Calu3 (cell line): Measurements from ENCODE around the gene ARHGAP26. TPM values are rescaled to one million over a fixed set of nuclear protein-coding genes. Genes with fewer than 3 reads are reported as not detected.

Experiments
- BruUV-seq: library from RNA; stranded (reverse); fragments of 400-500 nt; replicated peaks from 2 replicates; lab custom pipeline; 2021; lab: Mats Ljungman, UMichigan
- CTCF ChIA-PET: fragments of 300-600 bp; sonication (Branson Sonifier 250); formaldehyde crosslinking; loops from one replicate; lab custom pipeline; 2022; ENCODE audit warnings: antibody characterized with exemption; lab: Charles Lee
- DNase-seq: peaks from one replicate; pipeline ENCODE4 v3.0.0; 2022
- H3K27ac Mint-ChIP-seq: one replicate; pipeline ENCODE4 v1.8.0; 2022; ENCODE audit warnings: mixed read lengths; ENCODE audit not compliant: unreplicated experiment
- H3K27me3 Mint-ChIP-seq: one replicate; pipeline ENCODE4 v1.8.0; 2022; ENCODE audit warnings: mixed read lengths; ENCODE audit not compliant: unreplicated experiment
- H3K36me3 Mint-ChIP-seq: one replicate; pipeline ENCODE4 v1.8.0; 2022; ENCODE audit warnings: mild to moderate bottlenecking, moderate library complexity, mixed read lengths; ENCODE audit not compliant: insufficient read depth, unreplicated experiment
- H3K4me1 Mint-ChIP-seq: one replicate; pipeline ENCODE4 v1.8.0; 2022; ENCODE audit warnings: mild to moderate bottlenecking, low read depth, mixed read lengths; ENCODE audit not compliant: unreplicated experiment
- H3K4me3 Mint-ChIP-seq: one replicate; pipeline ENCODE4 v1.8.0; 2022; ENCODE audit warnings: mild to moderate bottlenecking, low read depth, moderate library complexity, mixed read lengths; ENCODE audit not compliant: unreplicated experiment
- H3K9me3 Mint-ChIP-seq: one replicate; pipeline ENCODE4 v1.8.0; 2022; ENCODE audit warnings: low read depth, mixed read lengths; ENCODE audit not compliant: unreplicated experiment
- intact Hi-C: fragments of 100-400 bp; cut with micrococcal nuclease; formaldehyde crosslinking; loops from one replicate; pipeline ENCODE4 v1.10.0; 2022; ENCODE audit not compliant: unreplicated experiment
- total RNA-seq: library from RNA; stranded (reverse); gene quantifications from 2 replicates; pipeline ENCODE4 v1.2.3, GENCODE V29; 2022
- TF ChIP-seq, protein P1 (sequence below): fragments of 200-600 bp; IDR thresholded peaks from one replicate; pipeline ENCODE4 v1.8.0; 2022; ENCODE audit warnings: antibody characterized with exemption; ENCODE audit not compliant: unreplicated experiment

Gene ARHGAP26
- total RNA-seq, 1 experiment from 2014 or later, result 118 TPM

DNA sequence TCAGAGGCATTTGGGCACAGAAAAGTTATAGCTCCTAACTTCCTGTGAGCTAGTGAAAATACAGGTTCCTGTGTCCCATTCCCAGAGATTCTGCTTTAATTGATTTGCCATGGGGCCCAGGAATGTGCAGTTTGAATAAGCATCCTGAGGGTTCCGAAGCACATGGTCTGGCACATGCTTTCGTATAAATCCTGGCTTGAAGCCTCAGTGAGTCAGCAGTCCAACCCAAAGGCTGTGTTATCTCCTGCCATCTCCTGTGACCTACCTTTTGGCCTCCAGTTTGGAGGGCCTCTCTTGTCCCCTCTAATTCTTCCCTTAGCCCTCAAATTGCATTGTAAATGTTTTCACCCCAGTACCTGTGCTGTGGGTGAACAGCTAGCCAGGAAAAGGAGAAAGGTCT is 449.5 kb downstream of the ARHGAP26 start:
- Mint-ChIP-seq H3K4me1 (peaks cover 36% of the 10 kb centered on the region), H3K9me3 (no peaks in the 10 kb centered on the region), H3K27ac (no peak overlapping the region), H3K36me3 (peaks cover 24% of the 10 kb centered on the region), H3K27me3 (no peaks in the 10 kb centered on the region), H3K4me3 (no peak overlapping the region)
- intact Hi-C loops, result no loop called here
- CTCF ChIA-PET, result no interaction called here
- BruUV-seq, result no TSS peak
- DNase-seq, result no peak
- TF ChIP-seq, protein P1, sequence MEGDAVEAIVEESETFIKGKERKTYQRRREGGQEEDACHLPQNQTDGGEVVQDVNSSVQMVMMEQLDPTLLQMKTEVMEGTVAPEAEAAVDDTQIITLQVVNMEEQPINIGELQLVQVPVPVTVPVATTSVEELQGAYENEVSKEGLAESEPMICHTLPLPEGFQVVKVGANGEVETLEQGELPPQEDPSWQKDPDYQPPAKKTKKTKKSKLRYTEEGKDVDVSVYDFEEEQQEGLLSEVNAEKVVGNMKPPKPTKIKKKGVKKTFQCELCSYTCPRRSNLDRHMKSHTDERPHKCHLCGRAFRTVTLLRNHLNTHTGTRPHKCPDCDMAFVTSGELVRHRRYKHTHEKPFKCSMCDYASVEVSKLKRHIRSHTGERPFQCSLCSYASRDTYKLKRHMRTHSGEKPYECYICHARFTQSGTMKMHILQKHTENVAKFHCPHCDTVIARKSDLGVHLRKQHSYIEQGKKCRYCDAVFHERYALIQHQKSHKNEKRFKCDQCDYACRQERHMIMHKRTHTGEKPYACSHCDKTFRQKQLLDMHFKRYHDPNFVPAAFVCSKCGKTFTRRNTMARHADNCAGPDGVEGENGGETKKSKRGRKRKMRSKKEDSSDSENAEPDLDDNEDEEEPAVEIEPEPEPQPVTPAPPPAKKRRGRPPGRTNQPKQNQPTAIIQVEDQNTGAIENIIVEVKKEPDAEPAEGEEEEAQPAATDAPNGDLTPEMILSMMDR, result no peak

DNA sequence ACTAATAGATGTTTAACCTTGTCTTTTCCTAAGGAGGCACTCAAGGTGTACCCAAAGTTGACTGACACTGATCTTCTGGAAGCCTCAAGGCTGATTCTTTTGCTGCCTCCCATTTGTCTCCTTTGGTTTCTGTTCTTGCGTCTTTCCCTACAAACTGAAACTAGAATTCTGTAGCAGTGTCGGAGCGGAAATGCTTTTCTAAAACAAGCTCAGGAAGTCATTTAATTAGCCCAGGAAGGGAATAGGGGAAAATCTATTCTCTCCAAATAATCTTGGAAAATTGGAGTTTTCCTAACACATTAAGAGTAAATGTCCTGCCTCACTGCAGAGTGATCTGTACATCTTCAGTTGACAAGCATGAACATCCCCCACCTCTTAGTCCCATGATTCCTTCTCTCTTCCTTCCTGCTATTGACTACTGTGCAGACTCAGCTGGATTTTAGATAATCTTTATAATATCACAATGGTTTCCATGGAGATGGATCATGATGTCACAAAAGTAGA is 450.6 kb downstream of the ARHGAP26 start:
- H3K27me3 Mint-ChIP-seq, result no peaks in the 10 kb centered on the region
- no TSS peak for BruUV-seq
- intact Hi-C loops, result no loop called here
- peaks cover 18% of the 10 kb centered on the region for H3K36me3 Mint-ChIP-seq
- H3K27ac Mint-ChIP-seq, result no peak overlapping the region
- H3K4me3 Mint-ChIP-seq, result no peak overlapping the region
- CTCF ChIA-PET, result no interaction called here
- DNase-seq, result no peak
- H3K9me3 Mint-ChIP-seq, result no peaks in the 10 kb centered on the region
- H3K4me1 Mint-ChIP-seq, result peaks cover 36% of the 10 kb centered on the region
- TF ChIP-seq, protein P1, result no peak

- BruUV-seq, result no TSS peak
- H3K36me3 Mint-ChIP-seq, result peaks cover 13% of the 10 kb centered on the region
- no peak overlapping the region for H3K4me3 Mint-ChIP-seq
- H3K9me3 Mint-ChIP-seq, result no peaks in the 10 kb centered on the region
- H3K27me3 Mint-ChIP-seq, result no peaks in the 10 kb centered on the region
- no peak overlapping the region for H3K27ac Mint-ChIP-seq
- intact Hi-C loops, result no loop called here
- TF ChIP-seq, protein P1, result no peak
- DNase-seq, result no peak
- H3K4me1 Mint-ChIP-seq, result peaks cover 21% of the 10 kb centered on the region
- CTCF ChIA-PET, result no interaction called here
Measured at GRCh38 chr5:143222287-143223231, 452.4 kb downstream of the ARHGAP26 start.

GRCh38 chr5:143224672-143225071 is 454.5 kb downstream of the ARHGAP26 start:
- no peak overlapping the region for H3K4me3 Mint-ChIP-seq
- H3K27ac Mint-ChIP-seq, result no peak overlapping the region
- BruUV-seq, result no TSS peak
- no peaks in the 10 kb centered on the region for H3K27me3 Mint-ChIP-seq
- peaks cover 5% of the 10 kb centered on the region for H3K36me3 Mint-ChIP-seq
- no peak for DNase-seq
- intact Hi-C loops, result no loop called here
- no peaks in the 10 kb centered on the region for H3K9me3 Mint-ChIP-seq
- TF ChIP-seq, protein P1, result no peak
- H3K4me1 Mint-ChIP-seq, result peaks cover 4% of the 10 kb centered on the region
- CTCF ChIA-PET, result no interaction called here
